ENCODE measurements around the gene CSRNP3.

CSRNP3 gene

DNA sequence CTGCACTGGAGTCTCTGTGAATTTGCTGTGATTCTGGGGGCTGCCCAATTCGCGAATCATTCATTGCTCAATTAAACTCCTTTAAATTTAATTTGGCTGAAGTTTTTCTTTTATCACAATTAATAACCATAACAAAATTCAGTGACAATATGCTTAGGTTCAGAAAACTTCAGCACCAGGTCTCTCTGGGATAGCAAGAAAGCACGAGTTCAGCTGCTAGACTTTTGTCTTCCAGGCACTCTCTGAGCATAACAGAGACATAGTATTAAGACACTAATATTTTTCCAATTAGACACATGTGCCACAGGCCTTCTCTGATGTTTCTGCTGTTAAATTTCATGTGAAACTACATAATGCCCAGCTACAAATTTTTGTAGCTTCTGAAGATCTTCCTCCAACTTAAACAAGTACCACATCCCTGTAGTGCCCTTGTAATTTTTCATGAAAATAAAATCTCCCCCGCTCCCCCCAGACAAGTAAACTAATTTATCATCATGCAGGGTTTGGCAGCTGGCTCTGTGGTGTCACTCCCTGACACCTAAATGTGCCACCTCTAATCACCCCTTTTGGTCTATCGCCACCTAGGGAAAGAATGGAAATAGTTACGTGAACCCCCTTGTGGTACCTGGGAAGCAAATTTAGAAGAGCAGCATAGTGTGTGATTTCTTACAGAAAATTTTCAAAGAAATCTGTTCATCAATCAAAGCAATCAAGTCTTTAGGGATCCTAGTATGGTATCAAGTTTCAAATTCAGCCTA, 94.1 kb downstream of the CSRNP3 start:
- TF ChIP-seq RAD21 (IDR thresholded peaks at IDR 0.05; ENCODE audit: low read depth) (peak; percentile 48), ZBTB7A (IDR thresholded peaks at IDR 0.05; ENCODE audit: low read depth) (no peak)
- TF ChIP-seq, protein P1, sequence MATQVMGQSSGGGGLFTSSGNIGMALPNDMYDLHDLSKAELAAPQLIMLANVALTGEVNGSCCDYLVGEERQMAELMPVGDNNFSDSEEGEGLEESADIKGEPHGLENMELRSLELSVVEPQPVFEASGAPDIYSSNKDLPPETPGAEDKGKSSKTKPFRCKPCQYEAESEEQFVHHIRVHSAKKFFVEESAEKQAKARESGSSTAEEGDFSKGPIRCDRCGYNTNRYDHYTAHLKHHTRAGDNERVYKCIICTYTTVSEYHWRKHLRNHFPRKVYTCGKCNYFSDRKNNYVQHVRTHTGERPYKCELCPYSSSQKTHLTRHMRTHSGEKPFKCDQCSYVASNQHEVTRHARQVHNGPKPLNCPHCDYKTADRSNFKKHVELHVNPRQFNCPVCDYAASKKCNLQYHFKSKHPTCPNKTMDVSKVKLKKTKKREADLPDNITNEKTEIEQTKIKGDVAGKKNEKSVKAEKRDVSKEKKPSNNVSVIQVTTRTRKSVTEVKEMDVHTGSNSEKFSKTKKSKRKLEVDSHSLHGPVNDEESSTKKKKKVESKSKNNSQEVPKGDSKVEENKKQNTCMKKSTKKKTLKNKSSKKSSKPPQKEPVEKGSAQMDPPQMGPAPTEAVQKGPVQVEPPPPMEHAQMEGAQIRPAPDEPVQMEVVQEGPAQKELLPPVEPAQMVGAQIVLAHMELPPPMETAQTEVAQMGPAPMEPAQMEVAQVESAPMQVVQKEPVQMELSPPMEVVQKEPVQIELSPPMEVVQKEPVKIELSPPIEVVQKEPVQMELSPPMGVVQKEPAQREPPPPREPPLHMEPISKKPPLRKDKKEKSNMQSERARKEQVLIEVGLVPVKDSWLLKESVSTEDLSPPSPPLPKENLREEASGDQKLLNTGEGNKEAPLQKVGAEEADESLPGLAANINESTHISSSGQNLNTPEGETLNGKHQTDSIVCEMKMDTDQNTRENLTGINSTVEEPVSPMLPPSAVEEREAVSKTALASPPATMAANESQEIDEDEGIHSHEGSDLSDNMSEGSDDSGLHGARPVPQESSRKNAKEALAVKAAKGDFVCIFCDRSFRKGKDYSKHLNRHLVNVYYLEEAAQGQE (IDR thresholded peaks at IDR 0.05; ENCODE audit: low read depth) = peak; percentile 49

DNA sequence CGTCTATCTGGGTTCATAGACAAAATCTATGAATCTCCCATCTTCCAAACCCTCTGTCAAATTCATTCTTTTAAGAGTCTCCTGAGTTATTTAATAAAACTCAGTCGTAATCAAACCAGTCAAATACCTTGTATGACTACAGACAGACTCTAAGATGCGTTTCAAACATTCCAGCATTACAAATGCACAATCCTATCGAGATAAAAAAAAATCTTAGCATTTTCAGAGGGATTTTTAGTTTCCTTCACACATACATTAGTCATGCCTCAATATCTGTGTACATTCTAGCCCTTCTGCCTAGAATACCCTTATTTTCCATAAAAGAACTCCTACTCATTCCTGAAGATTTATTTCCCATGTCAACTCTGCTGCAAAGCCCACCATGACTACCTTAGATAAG, 96.5 kb downstream of the CSRNP3 start:
- no peak for TF ChIP-seq RAD21 (IDR thresholded peaks at IDR 0.05; ENCODE audit: low read depth)
- no peak for TF ChIP-seq FOXM1 (IDR thresholded peaks at IDR 0.05; ENCODE audit: borderline replicate concordance, low read depth)
- no peak for TF ChIP-seq CREB1 (IDR thresholded peaks at IDR 0.05; ENCODE audit: low read depth)
- no peak for TF ChIP-seq TEAD4 (IDR thresholded peaks at IDR 0.05)
- TF ChIP-seq CEBPB (IDR thresholded peaks at IDR 0.05) = no peak

DNA sequence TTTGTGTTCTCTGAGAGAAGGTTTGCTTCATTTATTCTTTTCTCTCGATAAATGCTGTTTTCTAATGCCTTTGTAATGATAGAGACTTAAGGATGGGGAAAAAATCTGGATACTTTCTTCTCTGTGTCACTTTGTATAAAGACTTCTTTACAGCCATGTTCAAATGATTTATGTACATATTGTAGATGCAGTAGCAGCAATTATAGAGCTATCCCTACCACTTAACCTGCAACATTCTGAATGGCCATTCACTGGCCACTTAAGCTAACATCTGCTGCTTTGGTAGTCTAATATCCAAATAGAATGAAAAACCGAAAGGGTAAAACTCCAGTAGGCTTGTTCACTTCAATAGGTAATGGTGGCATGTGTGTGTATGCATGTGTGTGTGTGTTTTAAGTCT, 97.8 kb downstream of the CSRNP3 start:
- no peak for TF ChIP-seq YY1 (IDR thresholded peaks at IDR 0.05; ENCODE audit: low read depth)
- no peak for TF ChIP-seq CREB1 (IDR thresholded peaks at IDR 0.05; ENCODE audit: low read depth)
- no peak for TF ChIP-seq NFIC (IDR thresholded peaks at IDR 0.05)
- TF ChIP-seq TCF12 (IDR thresholded peaks at IDR 0.05; ENCODE audit: low read depth) = no peak
- TF ChIP-seq, protein P2, sequence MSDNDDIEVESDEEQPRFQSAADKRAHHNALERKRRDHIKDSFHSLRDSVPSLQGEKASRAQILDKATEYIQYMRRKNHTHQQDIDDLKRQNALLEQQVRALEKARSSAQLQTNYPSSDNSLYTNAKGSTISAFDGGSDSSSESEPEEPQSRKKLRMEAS (IDR thresholded peaks at IDR 0.05) = no peak
- no peak for TF ChIP-seq TAF1 (IDR thresholded peaks at IDR 0.05; ENCODE audit: low read depth)
- TF ChIP-seq TEAD4 (IDR thresholded peaks at IDR 0.05) = no peak
- TF ChIP-seq, protein P3, sequence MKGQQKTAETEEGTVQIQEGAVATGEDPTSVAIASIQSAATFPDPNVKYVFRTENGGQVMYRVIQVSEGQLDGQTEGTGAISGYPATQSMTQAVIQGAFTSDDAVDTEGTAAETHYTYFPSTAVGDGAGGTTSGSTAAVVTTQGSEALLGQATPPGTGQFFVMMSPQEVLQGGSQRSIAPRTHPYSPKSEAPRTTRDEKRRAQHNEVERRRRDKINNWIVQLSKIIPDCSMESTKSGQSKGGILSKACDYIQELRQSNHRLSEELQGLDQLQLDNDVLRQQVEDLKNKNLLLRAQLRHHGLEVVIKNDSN (IDR thresholded peaks at IDR 0.05) = no peak
- TF ChIP-seq, protein P1 (IDR thresholded peaks at IDR 0.05; ENCODE audit: low read depth) = no peak
- TF ChIP-seq EP300 (IDR thresholded peaks at IDR 0.05; ENCODE audit: borderline replicate concordance) = no peak
- TF ChIP-seq RAD21 (IDR thresholded peaks at IDR 0.05; ENCODE audit: low read depth) = no peak
- TF ChIP-seq ZBTB7A (IDR thresholded peaks at IDR 0.05; ENCODE audit: low read depth) = no peak

DNA sequence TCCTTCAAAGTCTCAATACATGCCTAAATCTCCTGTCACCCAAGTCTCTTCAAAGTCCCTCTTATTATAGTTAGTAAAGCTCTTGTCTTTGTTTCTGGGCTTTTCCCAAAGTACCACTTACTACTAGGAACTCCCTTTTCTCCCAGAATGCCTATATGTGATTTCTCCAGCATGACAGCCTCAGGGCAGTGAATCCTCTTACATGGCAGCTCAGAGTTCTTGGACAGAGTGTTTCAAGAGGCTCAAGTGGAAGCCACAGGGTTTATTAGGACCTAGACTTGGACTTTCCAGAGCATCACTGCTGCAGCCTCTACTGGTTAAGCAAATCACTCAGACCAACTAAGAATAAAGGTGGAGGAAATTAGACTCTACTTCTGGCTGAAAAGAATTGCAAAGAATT, 98.9 kb downstream of the CSRNP3 start:
- no peak for TF ChIP-seq TAF1 (IDR thresholded peaks at IDR 0.05; ENCODE audit: low read depth)
- TF ChIP-seq CREB1 (IDR thresholded peaks at IDR 0.05; ENCODE audit: low read depth) = no peak
- TF ChIP-seq EP300 (IDR thresholded peaks at IDR 0.05; ENCODE audit: borderline replicate concordance) = no peak
- TF ChIP-seq, protein P2 (IDR thresholded peaks at IDR 0.05) = no peak
- TF ChIP-seq RAD21 (IDR thresholded peaks at IDR 0.05; ENCODE audit: low read depth) = no peak
- TF ChIP-seq TCF12 (IDR thresholded peaks at IDR 0.05; ENCODE audit: low read depth) = no peak
- TF ChIP-seq NFIC (IDR thresholded peaks at IDR 0.05) = no peak
- no peak for TF ChIP-seq ZBTB7A (IDR thresholded peaks at IDR 0.05; ENCODE audit: low read depth)
- TF ChIP-seq YY1 (IDR thresholded peaks at IDR 0.05; ENCODE audit: low read depth) = no peak
- TF ChIP-seq TEAD4 (IDR thresholded peaks at IDR 0.05) = no peak
- TF ChIP-seq EGR1 (IDR thresholded peaks at IDR 0.05) = no peak
- TF ChIP-seq, protein P1 (IDR thresholded peaks at IDR 0.05; ENCODE audit: low read depth) = no peak
- TF ChIP-seq, protein P3 (IDR thresholded peaks at IDR 0.05) = no peak

DNA sequence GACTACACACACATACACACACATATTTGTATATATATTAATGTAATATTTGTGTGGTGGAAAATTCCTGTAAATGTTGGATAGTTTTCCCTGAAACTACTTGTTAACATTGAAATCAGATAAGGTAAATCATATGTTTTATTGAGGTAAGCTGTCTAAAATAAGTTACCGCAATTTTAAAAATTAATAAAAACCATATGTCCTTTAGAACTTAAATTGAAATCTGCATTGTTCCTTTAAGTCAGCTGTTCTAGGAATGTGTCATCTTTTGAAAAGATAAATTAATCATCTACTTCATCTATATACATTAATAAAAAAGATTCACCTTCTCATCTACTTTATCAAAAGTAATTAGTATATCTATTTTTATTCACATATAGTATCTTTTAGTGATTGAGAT, 102.0 kb downstream of the CSRNP3 start:
- TF ChIP-seq CEBPB (IDR thresholded peaks at IDR 0.05) = no peak
- TF ChIP-seq ZBTB7A (IDR thresholded peaks at IDR 0.05; ENCODE audit: low read depth) = no peak
- TF ChIP-seq EGR1 (IDR thresholded peaks at IDR 0.05) = no peak
- TF ChIP-seq YY1 (IDR thresholded peaks at IDR 0.05; ENCODE audit: low read depth) = no peak
- TF ChIP-seq FOXM1 (IDR thresholded peaks at IDR 0.05; ENCODE audit: borderline replicate concordance, low read depth) = no peak
- TF ChIP-seq, protein P1 (IDR thresholded peaks at IDR 0.05; ENCODE audit: low read depth) = no peak
- TF ChIP-seq RAD21 (IDR thresholded peaks at IDR 0.05; ENCODE audit: low read depth) = no peak
- TF ChIP-seq CREB1 (IDR thresholded peaks at IDR 0.05; ENCODE audit: low read depth) = no peak
- no peak for TF ChIP-seq NFIC (IDR thresholded peaks at IDR 0.05)
- no peak for TF ChIP-seq TCF12 (IDR thresholded peaks at IDR 0.05; ENCODE audit: low read depth)
- TF ChIP-seq, protein P2 (IDR thresholded peaks at IDR 0.05) = no peak
